GM12878 (cell line): Measurements from ENCODE around the gene CAV1. TPM values are rescaled to one million over a fixed set of nuclear protein-coding genes. Genes with fewer than 3 reads are reported as not detected.

Experiments
- MEF2B ChIP-seq: fragments of 450-650 bp; IDR thresholded peaks from 2 replicates; pipeline ENCODE4 v1.6.1; 2018; ENCODE audit warnings: mild to moderate bottlenecking, moderate library complexity; ENCODE audit not compliant: partially characterized antibody, poor library complexity, severe bottlenecking
- TCF7 ChIP-seq: IDR thresholded peaks from 2 replicates; pipeline ENCODE4 v1.6.1; 2014; ENCODE audit warnings: antibody characterized with exemption, borderline replicate concordance
- polyA plus RNA-seq, 11 experiments: library from polyadenylated mRNA; depleted of rRNA in 4 of 11; unstranded in 6 of 11; stranded (reverse) in 5 of 11; fragments of >200 nt; fragmentation: Nextera tagmentation in 4 of 11; fragmentation: Illumina TruSeq in 1 of 11; extraction: Ambion mirVana in 4 of 11; extraction: Trizol in 1 of 11; gene quantifications; 1 replicate in 1 of 11; 2 replicates in 10 of 11; pipeline versions ENCODE4 v1.2.1 to v1.2.3, GENCODE V29; 2011 to 2016; ENCODE audit warnings: inconsistent platforms in 2 of 11, missing spikeins in 2 of 11, low read depth in 1 of 11
- small RNA-seq: library from RNA; depleted of rRNA; stranded (forward); fragments of <200 nt; gene quantifications from one replicate; pipeline ENCODE3, GENCODE V24; 2014
- total RNA-seq, 4 experiments: library from RNA; depleted of rRNA in 3 of 4; stranded (reverse); fragments of >200 nt in 3 of 4; fragmentation: Illumina TruSeq in 1 of 4; extraction: Trizol in 1 of 4; gene quantifications; 2 replicates each; pipeline versions ENCODE4 v1.2.1 to v1.2.3, GENCODE V29; 2013 to 2021
- TF ChIP-seq, protein P1 (sequence below): IDR thresholded peaks from 2 replicates; pipeline ENCODE4 v1.6.1; 2011; ENCODE audit warnings: mild to moderate bottlenecking, low read depth, low read length, moderate library complexity; ENCODE audit not compliant: insufficient replicate concordance

Gene CAV1
- total and polyA plus RNA-seq, 10 of the 15 experiments (the other 5 are each of a cell fraction or from before 2014, with no cell fraction given): 0.45 to 26.5 (median 2.0) TPM

DNA sequence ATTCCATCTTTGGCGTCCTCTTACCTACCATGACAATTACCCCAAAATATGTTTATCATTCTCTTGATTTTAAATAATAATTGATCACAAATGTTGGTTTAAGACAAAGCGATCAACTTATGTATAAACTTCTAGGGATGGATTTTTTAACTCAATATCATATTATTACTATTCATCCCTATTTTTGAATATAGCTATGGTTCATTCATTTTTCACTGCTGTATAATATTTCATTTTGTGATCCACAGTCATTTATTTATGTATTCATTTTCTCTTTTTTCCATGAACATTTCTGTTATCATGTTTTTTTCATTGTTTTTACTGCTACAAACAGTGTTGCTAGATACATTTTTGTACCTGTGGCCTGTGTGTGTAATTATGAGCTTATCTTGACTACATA, 85.9 kb downstream of the CAV1 start (continued):
- TF ChIP-seq TCF7 (no peak), MEF2B (no peak)
- TF ChIP-seq, protein P1, sequence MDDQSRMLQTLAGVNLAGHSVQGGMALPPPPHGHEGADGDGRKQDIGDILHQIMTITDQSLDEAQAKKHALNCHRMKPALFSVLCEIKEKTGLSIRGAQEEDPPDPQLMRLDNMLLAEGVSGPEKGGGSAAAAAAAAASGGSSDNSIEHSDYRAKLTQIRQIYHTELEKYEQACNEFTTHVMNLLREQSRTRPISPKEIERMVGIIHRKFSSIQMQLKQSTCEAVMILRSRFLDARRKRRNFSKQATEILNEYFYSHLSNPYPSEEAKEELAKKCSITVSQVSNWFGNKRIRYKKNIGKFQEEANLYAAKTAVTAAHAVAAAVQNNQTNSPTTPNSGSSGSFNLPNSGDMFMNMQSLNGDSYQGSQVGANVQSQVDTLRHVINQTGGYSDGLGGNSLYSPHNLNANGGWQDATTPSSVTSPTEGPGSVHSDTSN: no peak

Small RNAs within 50 kb of the gene (small RNA-seq; reads per million reads assigned to genes)
- gene AC006159.2: not detected

Other genes with a start within 250 kb of the CAV1 start
- gene CAV2, start 25.3 kb upstream of the CAV1 start, total RNA-seq (2014; rRNA removed): 1.4 and 1.8 TPM in 2 replicates
- 1.4 and 2.5 TPM in 2 replicates for gene CAV2, start 25.3 kb upstream of the CAV1 start, total RNA-seq (2014; rRNA removed; fragmentation: Illumina TruSeq; extraction: Trizol)
- 1.8 and 2.7 TPM in 2 replicates for gene CAV2, start 25.3 kb upstream of the CAV1 start, total RNA-seq (2021)
- 11.4 and 12.2 TPM in 2 replicates for gene CAV2, start 25.3 kb upstream of the CAV1 start, polyA plus RNA-seq (2011; rRNA removed)
- gene CAV2, start 25.3 kb upstream of the CAV1 start, polyA plus RNA-seq (2014; fragmentation: Illumina TruSeq; extraction: Trizol): 1.5 and 2.6 TPM in 2 replicates
- gene CAV2, start 25.3 kb upstream of the CAV1 start, polyA plus RNA-seq (2014; fragmentation: Nextera tagmentation; extraction: Ambion mirVana): under 1 TPM; 0.77 to 0.97 TPM
- 1.3 and 2.6 TPM in 2 replicates for gene CAV2, start 25.3 kb upstream of the CAV1 start, polyA plus RNA-seq (2014; rRNA removed)
- gene CAV2, start 25.3 kb upstream of the CAV1 start, polyA plus RNA-seq (2016; fragmentation: Nextera tagmentation; extraction: Ambion mirVana): 1 to 10 TPM; 6.6 to 8.9 TPM
- not detected in 2 replicates for gene MET, start 147.2 kb downstream of the CAV1 start, total RNA-seq (2014; rRNA removed)
- not detected in 2 replicates for gene MET, start 147.2 kb downstream of the CAV1 start, total RNA-seq (2014; rRNA removed; fragmentation: Illumina TruSeq; extraction: Trizol)
- 0.21 TPM in 2 replicates for gene MET, start 147.2 kb downstream of the CAV1 start, total RNA-seq (2021)
- gene MET, start 147.2 kb downstream of the CAV1 start, polyA plus RNA-seq (2011; rRNA removed): not detected in 2 replicates
- gene MET, start 147.2 kb downstream of the CAV1 start, polyA plus RNA-seq (2014; fragmentation: Illumina TruSeq; extraction: Trizol): not detected in 2 replicates
- gene MET, start 147.2 kb downstream of the CAV1 start, polyA plus RNA-seq (2014; fragmentation: Nextera tagmentation; extraction: Ambion mirVana): not detected
- not detected in 2 replicates for gene MET, start 147.2 kb downstream of the CAV1 start, polyA plus RNA-seq (2014; rRNA removed)
- under 1 TPM in 1 of 2 experiments, not detected in 1; 0.01 TPM for gene MET, start 147.2 kb downstream of the CAV1 start, polyA plus RNA-seq (2016; fragmentation: Nextera tagmentation; extraction: Ambion mirVana)